GM19099 (cell line): ENCODE measurements around the gene MOB2.

Source experiments
- POLR2A ChIP-seq: IDR thresholded peaks from 3 replicates; pipeline ENCODE4 v1.6.1; 2011; ENCODE audit warnings: low read depth; ENCODE audit not compliant: insufficient read length; ENCODE audit errors: extremely low read depth

Gene MOB2

DNA sequence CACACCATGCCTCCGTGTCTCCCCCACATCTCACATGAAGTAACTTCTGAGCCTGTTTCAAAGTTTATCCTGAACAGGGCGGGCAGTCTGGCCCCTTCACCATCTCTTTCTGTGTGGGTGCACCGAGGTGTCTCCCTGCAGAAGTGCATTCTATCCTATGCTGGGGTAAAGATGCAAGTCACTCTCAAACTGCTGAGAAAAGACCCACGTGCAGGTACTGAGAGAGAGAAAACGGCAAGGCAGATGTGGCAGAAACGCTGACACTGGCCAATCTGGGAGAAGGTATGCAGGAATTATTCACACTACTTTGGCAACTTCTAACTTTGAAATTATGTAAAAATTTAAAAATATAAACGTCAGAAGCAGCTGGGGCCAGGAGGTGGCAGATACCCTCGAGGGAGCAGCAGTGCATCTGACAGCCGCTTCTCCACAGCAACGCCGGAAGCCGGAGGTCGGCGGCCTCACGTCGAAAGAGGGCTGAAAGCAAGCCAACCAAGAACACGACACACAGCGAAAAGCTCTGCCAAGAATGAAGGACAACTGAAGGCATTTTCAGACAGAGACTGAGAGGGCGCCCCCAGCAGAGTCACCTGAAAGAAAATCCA is 34.2 kb upstream of the MOB2 start:
- TF ChIP-seq POLR2A, result no peak

DNA sequence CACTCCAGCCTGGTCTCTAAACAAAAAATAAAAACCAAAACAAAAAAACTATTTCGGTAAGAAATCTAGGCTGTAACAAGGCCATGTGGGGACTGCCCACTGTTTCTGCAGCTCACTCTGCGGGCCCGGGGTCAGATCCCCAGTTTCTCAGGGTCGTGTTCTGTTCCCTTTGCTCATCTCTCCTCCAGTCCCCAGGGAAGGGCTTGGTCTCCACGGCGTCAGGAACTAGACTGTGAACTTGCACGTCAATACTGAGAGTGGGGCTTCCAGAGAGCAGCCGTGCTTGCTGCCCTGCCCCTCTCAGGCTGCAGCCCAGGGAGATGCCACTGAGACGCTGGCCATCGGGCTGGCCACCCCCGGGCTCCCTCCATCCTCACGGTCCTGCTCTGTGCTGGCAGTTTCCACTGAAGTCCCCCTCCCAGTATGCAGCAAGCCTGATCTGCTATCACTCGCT is 33.7 kb upstream of the MOB2 start:
- TF ChIP-seq POLR2A, result no peak

DNA sequence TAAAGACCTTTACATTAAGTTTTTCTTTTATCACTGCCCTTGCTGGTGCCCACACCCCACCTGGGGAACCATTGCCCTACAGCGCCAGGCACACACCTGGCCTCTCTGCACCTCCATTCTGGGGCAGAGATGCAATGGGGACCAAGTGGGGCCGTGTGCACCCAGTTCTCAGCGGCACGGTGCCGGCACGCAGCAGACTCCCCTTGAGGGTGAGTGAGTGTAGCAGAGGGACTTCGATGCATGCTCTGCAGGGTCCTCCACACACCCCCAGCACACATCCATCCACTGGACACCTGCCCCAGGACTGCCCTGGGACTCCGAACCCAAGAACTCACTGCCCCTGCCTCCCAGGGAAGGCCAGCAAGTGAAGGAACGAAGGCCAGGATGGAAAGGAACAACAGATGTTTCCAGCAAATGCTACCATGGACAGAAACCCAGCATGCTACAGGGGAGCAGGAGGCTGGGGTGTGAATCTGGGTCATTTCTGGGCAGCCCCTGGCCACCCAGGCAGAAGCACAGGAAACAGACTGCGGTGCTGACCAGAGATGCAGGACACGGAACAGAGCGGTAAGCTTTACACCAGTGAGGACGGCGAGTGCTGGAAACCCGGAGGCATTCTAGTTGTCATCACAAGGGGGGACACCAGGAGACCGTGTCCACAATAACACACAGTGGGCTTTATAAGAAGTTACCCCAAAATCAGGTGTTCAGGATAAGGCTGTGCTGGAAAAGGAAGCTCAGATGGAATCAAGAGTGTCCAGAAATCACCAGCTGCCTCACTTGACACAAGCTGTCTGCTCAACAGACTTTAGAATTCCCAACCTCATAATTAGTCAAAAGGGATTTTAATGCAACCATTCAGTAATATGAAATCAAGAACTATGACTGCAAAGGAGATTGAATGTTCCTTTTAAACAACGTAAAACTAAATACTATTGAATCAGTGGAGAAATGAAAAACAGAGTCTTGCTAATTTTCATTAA is 32.7 kb upstream of the MOB2 start:
- no peak for TF ChIP-seq POLR2A

DNA sequence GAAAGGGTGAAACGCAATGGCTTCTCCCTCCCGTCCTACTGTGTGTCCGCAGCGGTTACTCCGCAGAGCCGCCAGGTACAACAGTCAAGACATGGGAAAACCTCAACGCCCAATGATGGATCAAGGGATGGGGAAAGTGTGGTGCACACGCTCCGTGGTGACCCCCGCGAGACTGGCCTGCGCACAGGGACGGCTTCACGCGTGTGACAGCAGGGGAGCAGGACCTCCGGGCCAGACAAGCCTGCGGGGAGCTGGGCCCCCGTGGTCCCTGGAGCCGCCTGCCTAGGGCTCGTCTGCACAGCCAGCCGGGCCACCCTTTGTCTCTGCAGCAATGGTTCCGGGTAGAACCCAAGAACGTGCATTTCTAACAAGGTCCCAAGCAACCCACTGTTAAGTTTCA is 31.7 kb upstream of the MOB2 start:
- TF ChIP-seq POLR2A, result no peak

DNA sequence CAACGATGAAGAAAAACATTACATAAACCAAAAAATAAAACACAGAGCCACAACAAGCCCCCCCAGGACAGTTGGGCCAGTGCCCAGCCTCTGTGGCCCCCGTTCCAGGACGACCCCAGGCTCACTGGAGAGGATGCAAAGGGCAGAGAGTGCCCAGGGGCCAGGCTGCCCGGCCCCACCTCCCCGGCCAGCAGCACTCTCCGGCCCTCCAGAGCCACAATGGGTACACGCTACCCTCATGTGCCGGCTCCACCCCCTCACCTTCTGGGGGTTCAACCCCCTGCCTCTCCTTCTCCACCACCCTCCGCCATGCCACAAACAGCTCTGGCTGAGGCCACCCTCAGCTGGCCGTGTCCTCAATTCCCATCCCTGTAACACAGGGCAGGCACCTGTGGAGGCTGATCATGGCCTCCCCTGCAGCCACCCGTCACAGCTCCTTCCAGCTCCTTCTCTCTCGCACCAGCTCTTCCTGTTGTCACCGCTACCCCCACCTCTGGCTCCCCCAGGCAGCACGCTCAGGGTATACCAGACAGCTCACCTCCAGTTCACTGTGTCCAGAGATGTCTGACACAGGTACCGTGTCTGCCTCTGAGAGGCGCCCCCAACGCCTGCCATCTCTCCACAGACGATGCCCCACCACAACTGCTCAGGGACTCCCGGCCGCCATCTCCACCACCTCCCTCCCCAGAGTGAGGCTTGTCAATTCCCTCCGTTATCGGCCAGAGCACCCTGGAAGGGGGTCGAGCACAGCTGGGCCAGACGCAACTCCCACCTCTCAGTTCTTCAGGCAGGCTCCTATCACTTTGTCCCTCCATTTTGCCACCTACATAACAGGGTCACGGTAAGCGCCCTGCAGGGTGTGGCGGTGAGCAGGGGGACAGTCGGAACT is 30.8 kb upstream of the MOB2 start:
- TF ChIP-seq POLR2A, result no peak

DNA sequence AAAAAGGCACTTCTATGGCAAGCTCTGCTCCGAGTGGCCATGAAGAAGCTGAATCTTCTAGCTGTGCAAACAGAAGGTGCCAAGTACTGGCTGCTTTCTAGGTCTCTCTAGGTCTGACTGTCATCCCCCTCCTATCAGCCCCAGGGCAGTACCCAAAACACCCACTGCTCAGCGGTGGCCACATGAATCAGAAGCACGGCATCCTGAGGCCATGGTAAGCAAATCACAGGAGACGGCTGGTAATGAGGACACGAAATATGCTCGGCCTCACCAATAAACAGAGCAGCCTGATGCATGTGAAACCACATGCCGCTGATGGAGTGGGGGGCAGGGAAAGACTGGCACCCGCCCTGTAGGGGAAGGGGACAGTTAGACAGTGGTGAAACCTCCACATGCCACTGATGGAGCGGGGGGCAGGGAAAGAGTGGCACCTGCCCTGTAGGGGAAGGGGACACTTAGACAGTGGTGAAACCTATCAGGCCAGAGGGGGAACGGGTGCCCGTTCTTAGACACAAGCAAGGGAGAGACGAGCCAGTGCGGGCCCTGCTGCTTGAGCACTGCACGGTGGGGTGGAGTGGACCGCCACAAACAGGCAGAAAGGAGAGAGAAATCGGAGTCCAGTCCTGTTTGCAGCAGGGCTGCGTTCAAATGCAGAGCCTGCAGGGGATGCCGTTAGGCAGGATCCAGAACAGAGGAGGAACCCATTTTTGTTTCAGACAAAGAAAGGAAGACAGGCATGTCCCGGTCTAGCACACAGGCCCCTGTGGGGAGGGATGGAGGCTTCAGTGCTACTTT is 29.9 kb upstream of the MOB2 start:
- no peak for TF ChIP-seq POLR2A

DNA sequence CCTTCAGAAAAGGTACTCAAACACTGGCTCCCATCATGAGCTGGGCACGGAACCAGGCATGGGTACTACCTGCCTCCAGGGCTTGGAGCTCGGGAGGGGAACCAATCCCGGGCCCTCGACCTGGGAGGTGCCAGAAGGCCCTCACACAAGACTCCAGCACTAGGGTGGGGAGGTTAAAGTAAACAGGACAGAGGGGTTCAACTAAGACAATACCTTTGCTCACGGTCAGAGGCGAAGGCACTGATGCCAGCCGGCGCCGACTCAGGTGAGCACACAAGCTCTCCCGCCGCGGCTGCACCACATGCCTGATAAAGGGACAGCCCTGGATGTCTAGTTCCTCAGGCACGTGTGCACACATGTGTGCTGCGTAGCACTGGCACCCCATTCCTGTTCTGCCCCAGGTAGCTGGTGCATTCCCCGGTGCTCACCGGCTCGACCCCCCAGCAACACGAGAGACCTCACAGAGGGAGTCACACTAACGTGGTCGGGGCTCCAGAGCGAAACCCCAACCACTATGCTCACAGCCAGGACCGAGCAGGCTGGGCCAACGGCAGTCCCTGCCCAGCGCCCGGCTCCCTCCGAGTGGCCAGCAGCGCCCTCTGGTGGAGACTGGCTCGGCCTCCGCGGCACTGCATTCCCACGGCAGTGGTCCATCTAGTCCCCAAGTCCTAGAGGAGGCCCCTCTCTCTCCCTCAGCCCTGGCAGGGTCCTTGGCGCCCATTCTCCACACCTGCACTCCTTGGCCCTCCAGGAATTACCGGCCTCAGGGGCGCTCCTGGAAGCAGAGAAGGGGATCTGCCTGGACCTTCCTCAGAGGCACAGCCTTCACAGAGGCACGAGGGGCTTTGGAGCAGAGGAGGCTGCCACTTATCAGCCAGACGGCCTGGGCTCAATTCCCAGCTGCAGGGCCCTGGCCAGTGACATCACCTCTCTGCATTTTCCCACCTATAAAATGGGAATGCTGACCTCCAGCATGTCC is 28.8 kb upstream of the MOB2 start:
- TF ChIP-seq POLR2A, result no peak

DNA sequence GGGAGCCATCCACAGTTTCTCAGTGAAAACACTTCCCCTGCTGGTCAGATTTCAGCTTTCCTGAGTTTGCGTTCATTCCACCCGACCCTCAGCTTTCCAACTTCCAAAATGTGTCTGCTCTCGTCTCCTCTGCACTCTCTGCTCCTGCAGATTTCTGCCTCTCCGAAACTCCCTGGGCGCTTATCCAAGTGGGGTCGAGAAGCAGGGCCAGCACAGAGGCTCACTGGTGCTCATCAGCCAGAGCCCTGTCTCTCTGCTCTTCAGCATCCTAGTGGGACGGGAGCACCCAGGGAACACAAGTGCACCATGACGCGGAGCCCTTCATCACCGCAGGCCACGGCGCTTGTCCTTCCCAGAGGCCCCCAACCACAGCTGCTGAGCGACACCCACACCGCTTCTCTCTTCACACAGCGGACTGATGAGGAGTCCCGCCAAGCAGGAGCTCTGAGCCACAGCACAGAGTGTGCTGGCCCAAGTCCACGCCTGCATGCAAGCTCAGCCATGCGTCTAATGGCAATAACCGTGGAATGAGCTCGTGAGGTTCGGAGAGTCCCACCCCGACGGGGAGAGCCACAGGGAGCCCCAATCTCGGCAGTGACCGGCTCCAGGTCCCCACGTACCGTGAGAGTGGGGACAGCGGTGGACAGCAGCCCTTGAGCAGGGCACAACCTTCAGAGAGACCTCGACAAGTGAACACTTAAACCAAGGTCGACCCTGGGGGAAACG is 27.9 kb upstream of the MOB2 start:
- no peak for TF ChIP-seq POLR2A

DNA sequence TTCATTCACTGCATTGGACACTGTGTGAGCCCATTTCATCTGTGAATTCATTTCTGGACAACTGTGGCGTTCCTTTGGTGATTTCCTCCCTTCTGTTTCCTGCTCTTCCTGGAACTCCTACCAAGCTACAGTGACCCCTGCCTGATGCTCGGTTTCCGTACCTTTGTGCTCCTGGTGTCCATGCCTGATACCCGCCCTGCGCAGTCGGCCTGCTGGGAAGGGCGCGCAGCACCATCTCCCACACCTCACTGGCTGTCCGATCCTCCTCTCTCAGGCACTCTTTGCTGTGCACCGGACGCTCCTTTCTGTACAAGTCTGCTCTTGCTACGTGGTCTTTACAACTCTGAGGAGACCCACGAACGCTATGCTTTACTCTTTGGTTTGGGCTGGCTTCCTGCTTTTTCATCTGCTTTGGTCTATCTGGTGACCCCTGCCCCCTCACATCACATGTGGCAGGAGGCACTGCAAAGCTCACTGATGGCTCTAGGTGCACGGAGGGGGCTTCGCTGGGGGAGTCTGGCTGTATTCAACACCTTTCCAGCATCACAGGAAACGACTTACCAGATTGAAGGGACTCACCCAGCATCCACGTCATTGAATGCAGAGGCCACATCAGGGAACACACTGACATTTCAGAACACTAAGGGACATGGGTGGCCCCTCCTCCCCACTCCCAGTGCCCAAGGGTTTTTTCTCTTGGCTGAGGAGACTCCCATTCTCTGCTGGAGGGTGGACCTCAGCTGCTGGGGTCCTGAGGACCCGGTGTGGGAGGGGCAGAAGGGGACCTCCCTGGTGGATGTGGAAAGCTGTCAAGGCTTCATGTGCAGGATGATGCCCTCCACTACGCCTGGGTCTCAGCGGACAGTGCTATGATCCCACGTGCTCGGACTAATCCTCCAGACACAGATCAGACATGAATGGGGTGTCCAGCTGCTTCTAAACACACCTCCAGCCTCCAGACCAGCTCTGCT is 27.0 kb upstream of the MOB2 start:
- TF ChIP-seq POLR2A, result no peak

DNA sequence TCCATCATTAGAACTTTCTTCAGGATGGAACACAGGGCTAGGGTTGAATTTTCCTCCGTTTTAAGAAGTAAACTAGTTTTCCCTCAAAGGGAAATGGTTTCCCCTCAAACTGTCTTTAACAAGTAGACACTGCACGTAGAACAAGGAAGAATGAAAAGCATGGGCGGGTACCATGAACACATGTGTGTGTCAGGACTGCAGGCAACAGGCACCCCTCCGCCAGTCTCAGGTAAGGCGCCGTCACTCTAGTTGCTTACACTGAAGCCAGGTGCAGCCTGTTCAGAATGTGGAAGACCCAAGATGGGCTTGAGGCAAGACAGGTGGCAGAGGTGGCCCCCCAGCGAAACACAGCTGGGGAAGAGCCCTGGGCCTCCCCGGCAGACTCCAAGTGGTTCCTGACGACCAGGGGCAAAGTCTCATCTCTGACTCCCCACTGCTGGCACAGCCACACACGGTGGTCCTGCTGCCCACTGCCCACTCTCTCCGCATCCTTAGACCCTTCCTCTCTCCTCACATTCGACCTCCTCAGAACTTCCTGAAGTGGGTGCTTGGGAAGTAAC is 25.4 kb upstream of the MOB2 start:
- TF ChIP-seq POLR2A, result no peak

DNA sequence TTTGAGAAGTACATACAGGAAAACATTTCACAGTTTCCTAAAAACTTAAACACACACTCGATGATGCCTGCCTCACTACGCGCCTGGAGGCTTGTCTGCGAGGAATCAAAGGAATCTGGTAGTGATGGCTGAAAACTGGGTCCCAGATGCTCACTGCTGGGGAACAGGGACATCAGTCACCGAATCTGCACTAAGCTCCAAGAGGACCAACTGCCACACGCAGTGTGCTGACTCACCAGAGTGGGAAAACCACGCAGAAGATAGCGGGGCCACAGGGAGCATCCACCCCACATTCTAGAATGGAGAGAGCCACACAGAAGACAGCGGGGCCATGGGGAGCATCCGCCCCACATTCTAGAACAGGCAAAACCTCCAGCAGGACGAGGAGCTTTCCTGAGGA is 24.3 kb upstream of the MOB2 start:
- TF ChIP-seq POLR2A, result no peak
